ENCODE results near the gene TMCO4. TPM values are rescaled to one million over a fixed set of nuclear protein-coding genes. Genes with fewer than 3 reads are reported as not detected.

The TMCO4 gene
- total and polyA plus RNA-seq, 2 donors (not counting 1 experiment from before 2014, with no cell fraction given): 21.7 to 31.3 TPM

DNA sequence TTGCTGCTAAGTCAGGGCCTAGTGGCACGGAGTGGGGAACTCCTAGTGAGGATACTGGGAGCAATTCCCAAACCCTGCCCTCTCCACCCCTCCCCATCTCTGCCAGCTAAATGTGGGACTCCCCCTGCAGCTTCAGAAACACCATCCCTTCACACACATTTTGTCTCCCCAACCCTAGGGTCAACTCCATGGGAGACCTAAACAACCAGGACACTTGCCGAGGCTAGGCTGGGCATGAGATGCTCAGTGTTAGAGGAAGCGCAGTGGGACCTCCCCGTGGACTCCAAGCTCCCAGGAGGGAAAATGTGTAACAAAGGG lies 13.9 kb upstream of the TMCO4 start:
- H3K36me3 ChIP-seq (replicated peaks in 1 of 2; ENCODE audit: control extremely low read depth in 1 of 2, control insufficient read depth in 1 of 2, extremely low read depth in 1 of 2, insufficient read depth in 2 of 2, low read length in 1 of 2): no peaks in the 10 kb centered on the region

More for the DNA sequence above, 13.9 kb upstream of the TMCO4 start:
- Histone ChIP-seq H3K4me1 (ENCODE audit: control insufficient read depth in 2 of 2, insufficient read depth in 2 of 2, low read length in 2 of 2) (no peaks in the 10 kb centered on the region), H3K4me2 (replicated peaks; ENCODE audit: low read depth, low read length, poor library complexity, severe bottlenecking) (no peak overlapping the region), H3K4me3 (ENCODE audit: control extremely low read depth in 1 of 5, extremely low read depth in 1 of 5, insufficient read depth in 1 of 5, low read depth in 2 of 5, low read length in 4 of 5) (no peak overlapping the region), H3K27ac (ENCODE audit: low read length in 2 of 2) (no peak overlapping the region), H2AFZ (ENCODE audit: insufficient read depth, low read depth, low read length, poor library complexity, severe bottlenecking) (no peak overlapping the region), H3K79me2 (ENCODE audit: control insufficient read depth, insufficient read depth, low read length) (no peaks in the 10 kb centered on the region), H4K20me1 (ENCODE audit: control insufficient read depth, insufficient read depth, low read length, poor library complexity, severe bottlenecking) (no peaks in the 10 kb centered on the region), H3K9me3 (ENCODE audit: control extremely low read depth in 1 of 3, control insufficient read depth in 2 of 3, insufficient read depth in 1 of 3, low read length in 2 of 3) (no peaks in the 10 kb centered on the region), H3K9ac (ENCODE audit: low read length) (no peak overlapping the region), H3K27me3 (replicated peaks in 1 of 4; ENCODE audit: control extremely low read depth in 1 of 4, control insufficient read depth in 3 of 4, insufficient read depth in 4 of 4, low read length in 3 of 4) (peaks cover 0 to 4% (median 0%) of the 10 kb centered on the region in 4 experiments)
- H3K4me3 Mint-ChIP-seq: no peak overlapping the region
- peaks cover 32% of the 10 kb centered on the region for H3K27me3 Mint-ChIP-seq
- H3K9me3 Mint-ChIP-seq (ENCODE audit: insufficient read depth): no peaks in the 10 kb centered on the region
- H3K27ac Mint-ChIP-seq: no peak overlapping the region
- no peaks in the 10 kb centered on the region for H3K4me1 Mint-ChIP-seq
- intact Hi-C loops (cut with micrococcal nuclease): no loop called here
- CTCF ChIA-PET: interaction anchor here (1.1 kb wide), 1 partner anchor 52 kb away, joined by 4 read pairs; no protein-coding TSS in a partner anchor
- POLR2A ChIA-PET: no interaction called here
- ATAC-seq (ENCODE audit: low read depth) (no peak), DNase-seq (no peak)
- WGBS (ENCODE audit: insufficient coverage): 100% methylated on average over 1 of the region's 4 CpGs
- TF ChIP-seq EZH2 (IDR thresholded peaks at IDR 0.05; ENCODE audit: borderline replicate concordance, insufficient read depth, low read depth, low read length, poor library complexity, severe bottlenecking) (no peak), CTCF (IDR thresholded peaks at IDR 0.05) (no peak)

Data from B cell (primary cell).